Uterus (tissue), 2 donors: ENCODE measurements around the gene TSHZ2.

Experiments
- CTCF ChIP-seq, 4 experiments: fragments of 200-600 bp in 2 of 4; fragments of 450-650 bp in 2 of 4; sonication (generic) in 2 of 4; IDR thresholded peaks; one replicate each; pipeline ENCODE4 v1.5.1; 2016 to 2019; ENCODE audit warnings: antibody characterized with exemption in 4 of 4, mild to moderate bottlenecking in 2 of 4, moderate library complexity in 1 of 4
- POLR2A ChIP-seq, 2 donors: fragments of 450-650 bp; IDR thresholded peaks; one replicate each; pipeline ENCODE4 v1.6.1; 2016; ENCODE audit warnings: antibody characterized with exemption in 2 of 2, mild to moderate bottlenecking in 1 of 2, moderate library complexity in 1 of 2

- TF ChIP-seq POLR2A (IDR thresholded peaks at IDR 0.05) (no peak), CTCF (IDR thresholded peaks at IDR 0.05) (no peak)
Observed at GRCh38 chr20:53264604-53265003, 292.4 kb downstream of the TSHZ2 start.
